ENCODE data around the gene TNKS2. TPM values are rescaled to one million over a fixed set of nuclear protein-coding genes. Genes with fewer than 3 reads are reported as not detected.
"Not testable (repeated sequence)": the region's sequence is repeated elsewhere in the genome, so short reads cannot be mapped to it uniquely, and the experiment has no call there.

TNKS2 gene
- 10 to 100 TPM; 16.5 to 20.9 TPM for total RNA-seq
- long read RNA-seq, full-length matches to known transcripts, result 1 of 5 reads
- long read RNA-seq, partial matches to known transcripts, result 2 of 5 reads
- long read RNA-seq, other reads (novel, unspliced or antisense), result 2 of 5 reads

GRCh38 chr10:91797874-91798648, at the start of gene TNKS2:
TSS of gene TNKS2 (plus strand) at chr10:91798426. CDS start at chr10:91798691, 265 bp downstream.
- ATAC-seq (peak; percentile 97), DNase-seq (peak; percentile 96)
- intact Hi-C loops (cut with DNase I), result no loop called here

DNA sequence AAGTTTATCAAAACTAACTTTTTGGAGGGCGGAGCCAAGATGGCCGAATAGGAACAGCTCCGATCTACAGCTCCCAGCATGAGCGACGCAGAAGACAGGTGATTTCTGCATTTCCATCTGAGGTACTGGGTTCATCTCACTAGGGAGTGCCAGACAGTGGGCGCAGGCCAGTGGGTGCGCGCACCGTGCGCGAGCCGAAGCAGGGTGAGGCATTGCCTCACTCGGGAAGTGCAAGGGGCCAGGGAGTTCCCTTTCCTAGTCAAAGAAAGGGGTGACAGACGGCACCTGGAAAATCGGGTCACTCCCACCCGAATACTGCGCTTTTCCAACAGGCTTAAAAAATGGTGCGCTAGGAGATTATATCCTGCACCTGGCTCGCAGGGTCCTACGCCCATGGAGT, 48.6 kb upstream of the TNKS2 start:
- DNase-seq; ATAC-seq; intact Hi-C loops (cut with DNase I): not testable (repeated sequence)

DNA sequence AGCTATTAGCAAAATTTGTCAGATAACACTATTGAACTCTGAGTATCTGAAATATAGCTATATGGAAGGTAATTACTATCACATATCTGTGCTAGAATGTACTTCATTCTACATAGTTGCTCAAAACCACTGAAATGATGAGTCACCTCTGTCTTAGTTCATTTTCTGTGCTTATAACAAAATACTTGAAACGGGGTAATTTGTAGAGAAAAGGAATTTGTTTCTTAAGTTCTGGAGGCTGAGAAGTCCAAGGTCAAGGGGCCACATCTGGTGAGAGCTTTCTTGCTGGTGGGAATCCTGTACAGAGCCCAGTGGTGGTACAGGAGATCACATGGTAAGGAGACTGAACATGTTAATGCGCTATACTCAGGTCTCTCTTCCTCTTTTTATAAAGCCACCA, 41.9 kb upstream of the TNKS2 start:
- intact Hi-C loops (cut with DNase I), result loop anchor here (5.0 to 10.0 kb wide), 2 partner anchors 156 to 679 kb away; no protein-coding TSS in a partner anchor
- no peak for DNase-seq
- ATAC-seq, result no peak

DNA sequence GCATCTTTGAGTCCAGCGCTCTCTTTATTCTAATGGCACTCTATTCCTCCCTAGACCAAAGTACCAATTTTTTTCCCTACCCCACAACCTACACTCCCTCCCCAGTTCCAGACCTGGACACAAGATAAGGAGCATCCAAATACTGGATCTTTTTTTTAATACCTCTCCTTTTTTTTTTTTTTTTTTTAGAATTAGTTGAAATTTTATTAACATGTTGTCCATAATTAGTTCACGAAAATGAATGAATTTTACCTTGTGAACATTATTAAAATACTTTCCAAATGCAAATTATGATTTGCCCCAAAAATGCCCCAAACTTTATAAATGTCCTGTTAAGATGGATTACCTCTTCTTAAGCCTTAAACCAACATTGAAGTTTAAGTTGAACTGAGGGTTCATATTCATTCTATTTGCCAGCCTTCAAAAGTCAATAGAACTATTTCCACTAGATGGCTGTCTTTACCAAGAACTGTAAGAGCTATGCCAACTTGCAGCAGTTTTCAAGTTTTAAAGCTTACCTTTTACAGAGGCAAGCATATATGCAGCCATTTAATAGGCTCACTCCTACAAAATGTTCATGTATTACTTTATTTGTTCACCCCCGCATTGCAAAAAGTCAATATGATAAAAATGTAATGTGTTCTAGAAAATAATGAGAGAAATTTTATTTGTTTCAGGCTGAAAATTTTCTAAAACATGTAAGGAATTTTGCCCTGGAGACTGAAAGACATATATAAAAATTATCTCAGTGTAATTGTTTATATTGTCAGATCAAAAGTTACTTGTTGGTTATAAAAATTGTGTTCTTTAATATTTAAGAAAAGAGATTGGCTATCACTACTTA, 39.7 kb upstream of the TNKS2 start:
- DNase-seq (no peak), ATAC-seq (peak; percentile 47 to 55)
- intact Hi-C loops (cut with DNase I), result loop anchor here (2.0 to 10.0 kb wide), 3 partner anchors 154 to 676 kb away; no protein-coding TSS in a partner anchor

- intact Hi-C loops (cut with DNase I), result loop anchor here (2.0 to 10.0 kb wide), 3 partner anchors 153 to 675 kb away; no protein-coding TSS in a partner anchor
- ATAC-seq, result no peak
- no peak for DNase-seq
These were observed 38.6 kb upstream of the TNKS2 start for GRCh38 chr10:91759581-91759986.

DNA sequence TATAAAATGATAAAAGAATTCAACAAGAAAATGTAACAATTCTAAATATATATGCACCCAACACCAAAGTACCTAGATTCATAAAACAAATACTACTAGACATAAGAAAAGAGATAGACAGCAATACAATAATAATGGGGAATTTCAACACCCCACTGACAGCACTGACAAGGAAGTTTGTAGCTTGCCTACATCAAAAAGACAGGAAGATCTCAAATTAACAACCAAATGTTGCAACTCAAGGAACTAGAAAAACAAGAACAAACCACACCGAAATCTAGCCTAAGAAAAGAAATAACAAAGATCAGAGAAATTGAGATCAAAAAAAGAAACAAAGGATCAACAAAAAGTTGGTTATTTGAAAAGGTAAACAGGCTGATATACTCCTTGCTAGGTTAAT, 36.5 kb upstream of the TNKS2 start:
- ATAC-seq (no peak), DNase-seq (no peak)
- intact Hi-C loops (cut with DNase I), result no loop called here

DNA sequence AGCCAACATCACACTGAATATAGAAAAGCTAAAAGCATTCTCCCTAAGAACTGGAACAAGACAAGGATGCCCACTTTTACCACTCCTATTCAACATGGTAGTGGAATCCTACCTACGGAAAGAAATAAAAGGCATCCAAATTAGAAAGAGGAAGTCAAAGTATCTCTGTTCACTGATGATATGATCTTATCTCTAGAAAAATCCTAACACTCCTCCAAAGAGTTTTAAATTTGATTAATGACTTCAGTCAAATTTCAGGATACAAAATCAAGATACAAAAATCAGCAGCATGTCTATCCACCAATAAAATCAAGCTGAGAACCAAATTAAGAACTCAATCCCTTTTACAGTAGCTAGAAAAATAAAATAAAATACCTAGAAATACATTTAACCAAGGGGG, 35.3 kb upstream of the TNKS2 start:
- ATAC-seq, result no peak
- intact Hi-C loops (cut with DNase I), result no loop called here
- no peak for DNase-seq

GRCh38 chr10:91766676-91767075, 31.6 kb upstream of the TNKS2 start:
- DNase-seq (no peak), ATAC-seq (no peak)
- intact Hi-C loops (cut with DNase I), result no loop called here

- DNase-seq (no peak), ATAC-seq (no peak)
- intact Hi-C loops (cut with DNase I), result no loop called here
These were observed 30.1 kb upstream of the TNKS2 start for GRCh38 chr10:91768123-91768522.

DNA sequence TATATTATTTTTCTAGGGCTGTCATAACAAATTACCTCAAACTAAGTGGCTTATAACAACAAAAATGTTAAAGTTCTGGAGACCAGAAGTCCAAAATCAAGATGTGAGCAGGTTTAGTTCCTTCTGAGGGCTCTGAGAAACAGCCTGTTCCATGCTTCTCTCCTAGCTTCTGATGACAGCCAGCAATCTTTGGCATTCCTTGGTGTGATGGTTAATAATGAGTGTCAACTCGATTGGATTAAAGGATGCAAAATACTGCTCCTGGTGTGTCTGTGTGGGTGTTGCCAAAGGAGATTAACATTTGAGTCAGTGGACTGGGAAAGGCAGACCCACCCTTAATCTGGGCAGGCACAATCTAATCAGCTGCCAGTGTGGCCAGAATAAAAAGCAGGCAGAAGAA, 26.3 kb upstream of the TNKS2 start:
- ATAC-seq (no peak), DNase-seq (no peak)
- intact Hi-C loops (cut with DNase I), result no loop called here

DNA sequence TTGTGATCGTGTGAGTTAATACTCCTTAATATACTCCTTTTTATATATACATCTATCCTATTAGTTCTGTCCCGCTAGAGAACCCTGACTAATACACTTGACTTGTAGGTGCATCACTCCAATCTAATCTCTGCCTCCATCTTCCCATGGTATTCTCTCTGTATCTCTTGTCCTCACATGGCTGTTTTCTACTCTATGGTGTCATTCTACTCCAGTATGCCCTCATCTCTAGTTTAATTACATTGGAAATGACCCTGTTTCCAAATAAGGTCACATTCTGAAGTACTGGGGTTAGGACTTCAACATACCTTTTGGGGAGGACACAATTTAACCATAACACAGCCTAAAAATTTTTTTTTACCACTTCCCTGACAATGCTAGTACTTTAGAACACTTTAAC, 25.8 kb upstream of the TNKS2 start:
- ATAC-seq (no peak), DNase-seq (no peak)
- intact Hi-C loops (cut with DNase I), result no loop called here

GRCh38 chr10:91772869-91773268, 25.4 kb upstream of the TNKS2 start:
- no peak for DNase-seq
- no peak for ATAC-seq
- intact Hi-C loops (cut with DNase I), result no loop called here

GRCh38 chr10:91774571-91774970, 23.7 kb upstream of the TNKS2 start:
- no peak for ATAC-seq
- DNase-seq, result no peak
- intact Hi-C loops (cut with DNase I), result no loop called here

DNA sequence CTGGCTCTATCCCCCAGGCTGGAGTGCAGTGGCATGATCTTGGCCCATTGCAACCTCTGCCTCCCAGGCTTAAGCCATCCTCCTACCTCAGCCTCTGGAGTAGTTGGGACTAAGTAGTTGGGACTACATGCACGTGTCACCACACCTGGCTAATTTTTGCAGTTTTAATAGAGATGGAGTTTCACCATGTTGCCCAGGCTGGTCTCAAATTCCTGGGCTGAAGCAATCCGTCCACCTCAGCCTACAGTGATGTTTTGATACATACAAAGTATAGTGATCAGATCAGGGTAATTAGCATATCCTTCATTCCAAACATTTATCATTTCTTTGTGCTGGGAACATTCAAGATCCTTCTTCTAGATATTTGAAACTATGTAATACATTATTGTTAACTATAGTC, 22.5 kb upstream of the TNKS2 start:
- no peak for ATAC-seq
- intact Hi-C loops (cut with DNase I), result no loop called here

GRCh38 chr10:91776266-91776665, 22.0 kb upstream of the TNKS2 start:
- ATAC-seq (no peak), DNase-seq (no peak)
- intact Hi-C loops (cut with DNase I), result no loop called here

More for the DNA sequence above, 22.5 kb upstream of the TNKS2 start:
- DNase-seq, result no peak

DNA sequence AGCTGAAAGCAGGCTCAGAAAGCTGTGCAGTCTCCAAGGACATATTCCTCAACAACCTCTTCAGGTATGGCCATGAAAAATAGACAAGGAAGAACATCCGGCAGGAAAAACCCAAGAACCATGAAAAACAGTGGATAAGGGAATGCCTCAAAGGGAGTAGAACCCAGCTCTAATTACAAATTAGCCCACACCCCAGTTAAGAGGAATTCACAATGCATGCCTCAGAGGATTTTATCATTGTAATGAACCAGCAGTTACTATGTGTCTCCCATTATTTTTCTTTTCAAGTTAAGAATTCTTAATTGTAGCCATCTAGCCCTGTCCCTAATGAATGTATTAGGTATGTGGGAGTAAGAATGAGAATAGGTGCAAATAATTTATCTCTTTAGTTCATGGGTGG, 19.7 kb upstream of the TNKS2 start:
- DNase-seq, result no peak
- ATAC-seq, result no peak
- intact Hi-C loops (cut with DNase I), result no loop called here

DNA sequence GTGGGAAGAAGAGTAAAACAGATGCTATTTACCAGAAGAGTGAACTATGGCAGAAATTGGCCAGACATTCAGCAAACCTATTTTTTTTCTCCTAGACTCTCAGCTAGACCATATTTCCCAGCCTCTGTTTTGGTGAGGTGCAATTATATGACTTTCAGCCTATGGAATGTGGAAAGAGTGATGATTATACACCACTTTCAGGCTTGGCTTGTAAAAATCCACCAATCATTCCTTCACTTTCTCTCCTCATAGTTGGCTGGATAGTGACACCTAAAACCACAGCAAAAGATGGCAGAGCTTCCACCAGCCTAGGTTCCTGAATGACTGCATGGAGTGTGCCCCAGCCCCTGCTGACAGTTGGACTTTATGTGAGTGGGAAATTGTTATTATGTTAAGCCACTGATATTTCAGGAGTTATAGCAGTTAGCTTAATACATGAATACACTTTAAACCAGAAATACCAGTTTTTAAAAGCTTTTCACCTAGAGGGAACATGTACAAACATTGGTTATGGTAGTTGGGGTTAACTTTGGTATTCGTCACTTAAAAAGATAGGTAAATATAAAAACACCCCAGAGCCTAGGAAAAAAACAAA, 19.1 kb upstream of the TNKS2 start:
- intact Hi-C loops (cut with DNase I), result no loop called here
- no peak for DNase-seq
- ATAC-seq, result no peak

- ATAC-seq (no peak), DNase-seq (no peak)
- intact Hi-C loops (cut with DNase I), result no loop called here
These were observed 15.7 kb upstream of the TNKS2 start for GRCh38 chr10:91782539-91782938.

DNA sequence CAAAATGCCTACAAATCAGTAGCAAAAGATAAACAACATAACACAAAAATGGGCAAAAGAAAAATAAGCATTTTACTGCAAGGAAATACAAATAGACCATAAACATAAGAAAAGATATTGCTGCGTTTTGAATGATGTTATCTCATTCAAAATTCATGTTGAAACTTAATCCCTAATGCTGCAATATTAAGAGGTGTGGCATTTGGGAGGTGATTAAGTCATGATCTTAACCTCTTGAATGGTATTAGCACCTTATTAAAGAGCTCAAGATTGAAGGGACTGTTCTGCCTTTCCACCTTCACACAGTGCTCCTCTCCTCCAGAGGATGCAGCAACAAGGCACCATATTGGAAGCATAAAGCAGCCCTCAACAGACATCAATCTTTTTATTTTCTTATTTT, 12.4 kb upstream of the TNKS2 start:
- ATAC-seq (no peak), DNase-seq (no peak)
- intact Hi-C loops (cut with DNase I), result no loop called here

DNA sequence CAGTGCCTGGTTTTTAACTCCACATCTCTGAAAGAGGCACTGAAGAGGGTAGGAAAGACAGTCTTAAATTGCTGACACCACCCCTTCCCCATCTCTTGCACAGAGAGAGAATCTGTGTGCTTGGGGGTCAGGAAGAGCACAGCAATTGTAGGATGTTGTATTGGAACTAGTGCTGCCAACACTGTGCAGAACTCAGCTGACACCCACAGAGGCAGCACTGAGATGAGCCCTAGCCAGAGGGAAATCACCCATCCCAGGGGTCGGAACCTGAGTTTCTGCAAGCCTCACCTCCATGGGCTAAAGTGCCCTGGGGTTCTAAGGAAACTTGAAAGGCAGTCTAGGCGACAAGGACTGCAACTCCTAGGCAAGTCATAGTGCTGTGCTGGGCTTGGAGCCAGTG, 11.0 kb upstream of the TNKS2 start:
- no peak for ATAC-seq
- intact Hi-C loops (cut with DNase I), result no loop called here

More for the DNA sequence above, 11.0 kb upstream of the TNKS2 start:
- no peak for DNase-seq
